Measurements from ENCODE around the gene MCF2L. TPM values are rescaled to one million over a fixed set of nuclear protein-coding genes. Genes with fewer than 3 reads are reported as not detected.

MCF2L gene
- total RNA-seq, 1 donor from 2014 or later = 40.4 TPM

- no peaks in the 10 kb centered on the region for H3K27me3 ChIP-seq
- no peak overlapping the region for H3K27ac ChIP-seq
- H3K36me3 ChIP-seq = no peaks in the 10 kb centered on the region
- H3K4me1 ChIP-seq = no peaks in the 10 kb centered on the region
- peaks cover 19% of the 10 kb centered on the region for H3K9me3 Mint-ChIP-seq
- no peak overlapping the region for H3K4me2 ChIP-seq
- no peak for TF ChIP-seq EZH2 (IDR thresholded peaks at IDR 0.05)
- no peak for TF ChIP-seq EZH2phosphoT487 (IDR thresholded peaks at IDR 0.05)
- TF ChIP-seq CTCF (IDR thresholded peaks at IDR 0.05) = no peak
- H3K9ac ChIP-seq = no peak overlapping the region
- no peak overlapping the region for H3K27ac Mint-ChIP-seq
- peaks cover 7% of the 10 kb centered on the region for H3K27me3 Mint-ChIP-seq (ENCODE audit: insufficient read depth, low read depth)
- H4K20me1 ChIP-seq (ENCODE audit: low read depth) = peaks cover 11% of the 10 kb centered on the region
- H3K4me1 Mint-ChIP-seq = peaks cover 23% of the 10 kb centered on the region
- no peak overlapping the region for H3K4me3 ChIP-seq
- DNase-seq (ENCODE audit: low spot score) = no peak
- no peaks in the 10 kb centered on the region for H3K9me3 ChIP-seq (ENCODE audit: low read depth)
- no peak overlapping the region for H2AFZ ChIP-seq (replicated peaks)
- H3K4me3 Mint-ChIP-seq = no peak overlapping the region
- no peaks in the 10 kb centered on the region for H3F3A ChIP-seq (ENCODE audit: low read depth)
- peaks cover 8% of the 10 kb centered on the region for H3K79me2 ChIP-seq (ENCODE audit: low read depth)
- peaks cover 27% of the 10 kb centered on the region for H3K36me3 Mint-ChIP-seq
These were observed 40.9 kb downstream of the MCF2L start for GRCh38 chr13:113009743-113010509.

- H3K27me3 ChIP-seq = no peaks in the 10 kb centered on the region
- H3K36me3 ChIP-seq = no peaks in the 10 kb centered on the region
- no peak overlapping the region for H3K4me2 ChIP-seq
- H3K27me3 Mint-ChIP-seq (ENCODE audit: insufficient read depth, low read depth) = peaks cover 7% of the 10 kb centered on the region
- no peak overlapping the region for H3K4me3 Mint-ChIP-seq
- no peak overlapping the region for H3K27ac Mint-ChIP-seq
- H3F3A ChIP-seq (ENCODE audit: low read depth) = no peaks in the 10 kb centered on the region
- H3K79me2 ChIP-seq (ENCODE audit: low read depth) = peaks cover 4% of the 10 kb centered on the region
- no peak for DNase-seq (ENCODE audit: low spot score)
- no peak overlapping the region for H3K9ac ChIP-seq
- TF ChIP-seq EZH2 (IDR thresholded peaks at IDR 0.05) = no peak
- TF ChIP-seq CTCF (IDR thresholded peaks at IDR 0.05) = no peak
- H3K4me3 ChIP-seq = no peak overlapping the region
- peaks cover 22% of the 10 kb centered on the region for H3K36me3 Mint-ChIP-seq
- peaks cover 19% of the 10 kb centered on the region for H3K9me3 Mint-ChIP-seq
- no peak overlapping the region for H2AFZ ChIP-seq (replicated peaks)
- peaks cover 11% of the 10 kb centered on the region for H4K20me1 ChIP-seq (ENCODE audit: low read depth)
- no peaks in the 10 kb centered on the region for H3K4me1 ChIP-seq
- no peak overlapping the region for H3K27ac ChIP-seq
- peaks cover 20% of the 10 kb centered on the region for H3K4me1 Mint-ChIP-seq
- H3K9me3 ChIP-seq (ENCODE audit: low read depth) = no peaks in the 10 kb centered on the region
These were observed 41.5 kb downstream of the MCF2L start for GRCh38 chr13:113010510-113010865.

GRCh38 chr13:113013303-113013702 is 44.3 kb downstream of the MCF2L start:
- Histone ChIP-seq H3K27ac (no peak overlapping the region), H3F3A (ENCODE audit: low read depth) (no peaks in the 10 kb centered on the region), H3K9ac (no peak overlapping the region), H2AFZ (replicated peaks) (no peak overlapping the region), H3K27me3 (no peaks in the 10 kb centered on the region), H3K4me2 (no peak overlapping the region), H4K20me1 (ENCODE audit: low read depth) (peaks cover 3% of the 10 kb centered on the region), H3K4me3 (no peak overlapping the region), H3K36me3 (no peaks in the 10 kb centered on the region), H3K4me1 (no peaks in the 10 kb centered on the region), H3K9me3 (ENCODE audit: low read depth) (no peaks in the 10 kb centered on the region), H3K79me2 (ENCODE audit: low read depth) (no peaks in the 10 kb centered on the region)
- H3K36me3 Mint-ChIP-seq = peaks cover 28% of the 10 kb centered on the region
- peaks cover 7% of the 10 kb centered on the region for H3K27me3 Mint-ChIP-seq (ENCODE audit: insufficient read depth, low read depth)
- DNase-seq (ENCODE audit: low spot score) = no peak
- H3K9me3 Mint-ChIP-seq = peaks cover 17% of the 10 kb centered on the region
- TF ChIP-seq EZH2 (IDR thresholded peaks at IDR 0.05) = no peak
- no peak for TF ChIP-seq EZH2phosphoT487 (IDR thresholded peaks at IDR 0.05)
- TF ChIP-seq CTCF (IDR thresholded peaks at IDR 0.05) = no peak
- peak overlapping the region; percentile 37 for H3K27ac Mint-ChIP-seq
- H3K4me3 Mint-ChIP-seq = no peak overlapping the region
- H3K4me1 Mint-ChIP-seq = peaks cover 12% of the 10 kb centered on the region
